Transverse colon (tissue), 3 donors: ENCODE data around the gene AREL1.

ENCODE experiments used
- CTCF ChIP-seq, 5 experiments: fragments of 200-600 bp in 3 of 5; fragments of 450-650 bp in 2 of 5; sonication (generic) in 3 of 5; IDR thresholded peaks; 1 replicate in 2 of 5; 2 replicates in 3 of 5; pipeline ENCODE4 v1.5.1; 2016 to 2017; ENCODE audit warnings: antibody characterized with exemption in 5 of 5, inconsistent platforms in 3 of 5, mild to moderate bottlenecking in 2 of 5, moderate library complexity in 1 of 5
- EP300 ChIP-seq: sonication (generic); formaldehyde crosslinking; IDR thresholded peaks from one replicate; pipeline ENCODE4 v1.6.1; 2017; ENCODE audit warnings: antibody characterized with exemption, low read depth
- POLR2A ChIP-seq: fragments of 450-650 bp; IDR thresholded peaks from one replicate; pipeline ENCODE4 v1.6.1; 2016; ENCODE audit warnings: antibody characterized with exemption, mild to moderate bottlenecking, moderate library complexity

GRCh38 chr14:74697543-74697942, 15.3 kb downstream of the AREL1 start:
- TF ChIP-seq CTCF (IDR thresholded peaks at IDR 0.05) (no peak), POLR2A (no peak), EP300 (no peak)
